ENCODE data around the gene FAM240A. TPM values are rescaled to one million over a fixed set of nuclear protein-coding genes. Genes with fewer than 3 reads are reported as not detected.
"Not testable (repeated sequence)": the region's sequence is repeated elsewhere in the genome, so short reads cannot be mapped to it uniquely, and the experiment has no call there.

Gene FAM240A
- total RNA-seq, 1 experiment from 2014 or later = not detected

DNA sequence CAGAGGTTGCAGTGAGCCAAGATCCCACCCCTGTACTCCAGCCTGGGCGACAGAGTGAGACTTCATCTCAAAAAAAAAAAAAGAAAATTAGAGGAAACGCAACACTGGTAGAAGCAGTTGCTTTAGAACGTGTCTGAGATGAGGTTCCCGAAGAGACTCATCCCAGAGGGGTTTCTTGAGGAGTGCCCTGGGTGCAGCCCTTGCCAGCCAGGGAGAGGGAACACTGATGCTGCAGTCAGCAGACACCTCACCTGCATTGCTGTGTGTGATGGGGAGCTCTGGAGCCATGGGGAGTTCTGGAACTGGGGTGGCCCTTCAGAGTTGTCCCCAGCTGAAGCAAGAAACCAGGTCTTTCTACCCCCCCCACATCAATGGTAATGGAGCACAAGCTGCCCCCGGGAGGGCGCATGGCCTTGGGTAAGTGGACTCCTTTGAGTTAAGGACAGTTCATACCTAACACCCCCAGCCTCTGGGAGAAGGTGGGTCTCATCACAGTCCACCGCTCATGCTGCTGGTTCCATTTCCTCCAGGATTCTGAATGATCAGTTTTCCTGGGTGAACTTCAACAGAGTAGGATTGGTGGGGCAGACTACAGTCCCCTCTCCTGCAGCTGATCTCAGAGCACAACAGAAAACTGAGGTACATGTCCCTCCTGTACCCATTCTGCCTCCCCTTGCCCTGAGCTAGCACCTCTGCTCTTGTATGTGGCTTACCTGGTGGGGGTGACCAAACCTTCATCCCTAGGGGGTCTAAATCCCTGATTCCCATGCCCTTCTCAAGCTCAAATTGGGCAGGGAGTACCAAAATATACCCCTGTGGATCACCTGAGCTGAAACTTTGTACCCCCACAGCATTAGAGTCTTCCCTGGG is 27.5 kb upstream of the FAM240A start:
- Histone ChIP-seq H3K36me3 (ENCODE audit: insufficient read depth, low read length, poor library complexity, severe bottlenecking) (no peaks in the 10 kb centered on the region), H3K4me1 (ENCODE audit: insufficient read depth, low read length, poor library complexity, severe bottlenecking) (no peaks in the 10 kb centered on the region), H3K27me3 (replicated peaks; ENCODE audit: insufficient read depth, low read depth, low read length, poor library complexity) (no peaks in the 10 kb centered on the region), H3K27ac (ENCODE audit: low read depth, low read length, poor library complexity, severe bottlenecking) (no peak overlapping the region), H3K4me3 (ENCODE audit: low read depth, low read length, poor library complexity, severe bottlenecking) (no peak overlapping the region), H3K9me3 (ENCODE audit: low read depth, low read length, poor library complexity, severe bottlenecking) (no peaks in the 10 kb centered on the region)
- intact Hi-C loops (cut with micrococcal nuclease; ENCODE audit: unreplicated experiment) = no loop called here
- no peak for DNase-seq (ENCODE audit: low spot score)
- POLR2A ChIA-PET (ENCODE audit: low non-redundant PET) = no interaction called here
- CTCF ChIA-PET = no interaction called here
- BruUV-seq (replicated peaks) = no TSS peak
- no peak for TF ChIP-seq EZH2 (IDR thresholded peaks at IDR 0.05; ENCODE audit: borderline replicate concordance, low read depth, low read length, poor library complexity, severe bottlenecking)
- no peak for TF ChIP-seq CTCF (conservative IDR thresholded peaks at IDR 0.05; ENCODE audit: low read depth, low read length)

- CTCF ChIA-PET = no interaction called here
- no TSS peak for BruUV-seq (replicated peaks)
- TF ChIP-seq CTCF (conservative IDR thresholded peaks at IDR 0.05; ENCODE audit: low read depth, low read length) (no peak), EZH2 (IDR thresholded peaks at IDR 0.05; ENCODE audit: borderline replicate concordance, low read depth, low read length, poor library complexity, severe bottlenecking) (no peak)
- Histone ChIP-seq H3K27ac (ENCODE audit: low read depth, low read length, poor library complexity, severe bottlenecking) (no peak overlapping the region), H3K27me3 (replicated peaks; ENCODE audit: insufficient read depth, low read depth, low read length, poor library complexity) (no peaks in the 10 kb centered on the region), H3K9me3 (ENCODE audit: low read depth, low read length, poor library complexity, severe bottlenecking) (no peaks in the 10 kb centered on the region), H3K36me3 (ENCODE audit: insufficient read depth, low read length, poor library complexity, severe bottlenecking) (no peaks in the 10 kb centered on the region), H3K4me3 (ENCODE audit: low read depth, low read length, poor library complexity, severe bottlenecking) (no peak overlapping the region), H3K4me1 (ENCODE audit: insufficient read depth, low read length, poor library complexity, severe bottlenecking) (no peaks in the 10 kb centered on the region)
- no peak for DNase-seq (ENCODE audit: low spot score)
- intact Hi-C loops (cut with micrococcal nuclease; ENCODE audit: unreplicated experiment) = no loop called here
- POLR2A ChIA-PET (ENCODE audit: low non-redundant PET) = no interaction called here
These were observed 26.3 kb upstream of the FAM240A start for GRCh38 chr3:46585799-46586693.

- CTCF ChIA-PET = no interaction called here
- Histone ChIP-seq H3K4me1 (ENCODE audit: insufficient read depth, low read length, poor library complexity, severe bottlenecking) (no peaks in the 10 kb centered on the region), H3K4me3 (ENCODE audit: low read depth, low read length, poor library complexity, severe bottlenecking) (no peak overlapping the region), H3K27ac (ENCODE audit: low read depth, low read length, poor library complexity, severe bottlenecking) (no peak overlapping the region), H3K9me3 (ENCODE audit: low read depth, low read length, poor library complexity, severe bottlenecking) (no peaks in the 10 kb centered on the region), H3K36me3 (ENCODE audit: insufficient read depth, low read length, poor library complexity, severe bottlenecking) (no peaks in the 10 kb centered on the region), H3K27me3 (replicated peaks; ENCODE audit: insufficient read depth, low read depth, low read length, poor library complexity) (no peaks in the 10 kb centered on the region)
- intact Hi-C loops (cut with micrococcal nuclease; ENCODE audit: unreplicated experiment) = no loop called here
- no peak for DNase-seq (ENCODE audit: low spot score)
- POLR2A ChIA-PET (ENCODE audit: low non-redundant PET) = no interaction called here
- BruUV-seq (replicated peaks) = no TSS peak
- TF ChIP-seq EZH2 (IDR thresholded peaks at IDR 0.05; ENCODE audit: borderline replicate concordance, low read depth, low read length, poor library complexity, severe bottlenecking) (no peak), CTCF (conservative IDR thresholded peaks at IDR 0.05; ENCODE audit: low read depth, low read length) (no peak)
These were observed 25.5 kb upstream of the FAM240A start for GRCh38 chr3:46586738-46587246.

GRCh38 chr3:46587268-46587667 is 25.1 kb upstream of the FAM240A start:
- intact Hi-C loops (cut with micrococcal nuclease; ENCODE audit: unreplicated experiment); H3K4me1 ChIP-seq (ENCODE audit: insufficient read depth, low read length, poor library complexity, severe bottlenecking); DNase-seq (ENCODE audit: low spot score); POLR2A ChIA-PET (ENCODE audit: low non-redundant PET); H3K4me3 ChIP-seq (ENCODE audit: low read depth, low read length, poor library complexity, severe bottlenecking); CTCF ChIA-PET; H3K9me3 ChIP-seq (ENCODE audit: low read depth, low read length, poor library complexity, severe bottlenecking); BruUV-seq (replicated peaks); H3K27ac ChIP-seq (ENCODE audit: low read depth, low read length, poor library complexity, severe bottlenecking); H3K36me3 ChIP-seq (ENCODE audit: insufficient read depth, low read length, poor library complexity, severe bottlenecking); H3K27me3 ChIP-seq (replicated peaks; ENCODE audit: insufficient read depth, low read depth, low read length, poor library complexity): not testable (repeated sequence)

Data from A673 (cell line).